GM18505 (cell line): ENCODE measurements around the gene HOXB8.

Experiments used
- ATAC-seq: cut with Tn5 transposase; IDR thresholded peaks from one replicate; pipeline ENCODE4 v1.9.1; 2021; ENCODE audit not compliant: unreplicated experiment
- POLR2A ChIP-seq: IDR thresholded peaks from 4 replicates; pipeline ENCODE4 v1.6.1; 2011; ENCODE audit warnings: borderline replicate concordance; ENCODE audit not compliant: insufficient read depth, insufficient read length; ENCODE audit errors: extremely low read depth

The HOXB8 gene

GRCh38 chr17:48589831-48590606 is 25.1 kb downstream of the HOXB8 start, which contains the start of gene HOXB3:
HOXB3 (minus strand) TSS chr17:48590241; CDS start chr17:48552474, 37,767 bp downstream.
- TF ChIP-seq POLR2A: no peak
- no peak for ATAC-seq

DNA sequence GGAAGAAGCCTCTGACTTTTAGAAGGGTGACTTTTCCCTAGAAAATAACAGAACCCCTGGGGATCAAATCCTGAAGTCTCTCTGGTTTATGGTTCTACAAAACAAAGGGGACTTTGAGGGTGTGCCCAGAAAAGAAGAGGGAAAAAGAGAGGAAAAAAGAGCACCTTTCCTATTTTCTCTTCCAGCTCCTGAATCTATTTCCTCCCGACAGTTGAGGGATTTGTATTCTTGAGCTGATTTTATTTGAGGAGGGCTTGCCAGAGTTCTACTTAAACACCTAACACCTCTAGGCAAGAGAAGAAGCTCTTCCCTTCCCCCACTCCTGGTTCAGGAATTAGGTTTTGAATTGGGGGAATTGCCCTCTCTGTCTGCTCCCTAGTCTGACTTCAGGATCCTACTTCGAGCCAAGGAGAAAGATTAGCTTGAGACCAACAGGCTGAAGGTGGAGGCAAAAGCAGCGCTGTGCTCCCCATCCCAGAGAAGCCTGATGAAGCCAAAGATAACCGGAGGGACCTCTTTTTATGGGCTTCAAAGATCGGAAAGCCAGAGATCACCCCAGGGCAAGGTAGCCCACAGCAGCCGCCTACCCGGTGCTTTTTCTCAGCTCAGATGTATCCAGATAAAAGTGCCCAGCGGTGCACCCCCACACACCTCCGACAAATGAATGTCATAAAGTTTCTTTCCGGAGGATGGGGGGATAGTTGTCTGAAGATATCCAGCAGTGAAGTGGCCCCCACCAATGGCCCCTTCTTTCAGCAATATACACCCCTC is 25.8 kb downstream of the HOXB8 start:
- no peak for TF ChIP-seq POLR2A
- no peak for ATAC-seq

GRCh38 chr17:48588528-48588927 is 26.6 kb downstream of the HOXB8 start:
- no peak for TF ChIP-seq POLR2A
- no peak for ATAC-seq

- no peak for ATAC-seq
- TF ChIP-seq POLR2A: no peak
Observed at GRCh38 chr17:48588074-48588415, 27.0 kb downstream of the HOXB8 start.

GRCh38 chr17:48587276-48588073 is 27.6 kb downstream of the HOXB8 start:
- no peak for ATAC-seq
- TF ChIP-seq POLR2A: no peak

DNA sequence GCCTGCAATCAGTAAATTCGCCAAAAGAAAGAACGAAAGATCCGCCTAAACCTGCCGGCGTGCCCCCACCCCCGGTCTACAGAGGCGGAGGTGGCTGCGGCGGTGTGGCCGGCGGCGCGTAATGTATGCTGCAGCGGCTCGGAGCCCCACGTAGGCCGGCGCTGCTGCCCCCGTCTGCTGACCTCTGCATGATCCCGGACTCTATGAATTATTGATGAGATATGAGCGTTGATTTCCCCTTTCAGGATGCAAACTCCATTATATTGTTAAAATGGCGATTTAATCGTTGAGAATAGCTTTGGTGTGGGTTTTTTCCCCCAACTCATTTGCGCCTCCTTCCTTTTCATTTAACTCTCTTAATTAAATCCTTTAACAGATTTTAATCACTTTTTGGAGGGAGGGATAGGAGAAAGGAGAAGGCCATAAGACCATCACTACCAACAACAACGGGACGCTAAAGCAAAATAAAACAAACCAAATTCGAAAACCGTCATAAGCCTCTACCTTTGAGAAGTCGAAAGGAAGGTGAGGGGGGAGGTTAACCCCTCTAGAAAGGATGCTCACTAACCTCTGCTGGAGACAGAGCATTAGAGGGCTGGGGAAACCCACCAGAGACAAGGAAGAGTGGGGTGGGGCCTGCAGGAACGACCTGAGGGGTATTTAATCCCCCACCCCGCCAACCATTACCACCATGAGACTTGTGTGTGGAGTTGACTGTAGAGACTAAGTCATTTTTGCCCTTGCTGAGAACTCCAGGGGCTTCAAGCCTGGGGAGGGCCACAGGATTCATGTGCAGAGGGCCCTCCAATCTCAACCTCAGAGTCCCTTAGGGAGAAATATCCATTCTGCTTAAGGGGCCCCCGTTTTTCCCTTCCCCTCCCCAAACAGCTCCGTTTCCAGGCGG is 28.5 kb downstream of the HOXB8 start:
- no peak for ATAC-seq
- TF ChIP-seq POLR2A: no peak

DNA sequence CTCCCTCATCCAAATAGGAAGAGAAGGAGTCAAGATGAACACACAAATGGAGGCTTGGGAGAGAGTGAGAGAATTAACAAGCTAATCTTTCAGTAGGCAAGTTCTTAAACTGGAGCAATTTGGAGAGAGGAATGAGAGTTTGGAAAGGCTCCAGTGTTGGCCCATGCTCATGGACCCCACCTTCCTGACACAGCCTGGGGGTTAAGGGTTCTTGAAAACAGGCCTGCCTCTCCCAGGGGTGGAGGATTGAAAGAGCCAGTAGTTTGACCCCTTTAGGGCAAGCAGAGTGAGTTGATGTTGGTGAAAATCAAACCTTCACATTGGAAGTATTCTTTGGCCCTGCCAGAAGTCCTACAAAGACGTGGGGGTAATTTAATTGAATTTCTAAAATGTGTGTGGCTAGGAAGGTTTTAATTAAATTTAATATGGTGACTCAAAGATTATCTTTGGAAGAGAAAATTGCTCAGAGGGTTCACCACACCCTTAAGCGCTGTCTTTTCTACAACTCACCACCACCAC is 30.8 kb downstream of the HOXB8 start:
- TF ChIP-seq POLR2A: no peak
- no peak for ATAC-seq

DNA sequence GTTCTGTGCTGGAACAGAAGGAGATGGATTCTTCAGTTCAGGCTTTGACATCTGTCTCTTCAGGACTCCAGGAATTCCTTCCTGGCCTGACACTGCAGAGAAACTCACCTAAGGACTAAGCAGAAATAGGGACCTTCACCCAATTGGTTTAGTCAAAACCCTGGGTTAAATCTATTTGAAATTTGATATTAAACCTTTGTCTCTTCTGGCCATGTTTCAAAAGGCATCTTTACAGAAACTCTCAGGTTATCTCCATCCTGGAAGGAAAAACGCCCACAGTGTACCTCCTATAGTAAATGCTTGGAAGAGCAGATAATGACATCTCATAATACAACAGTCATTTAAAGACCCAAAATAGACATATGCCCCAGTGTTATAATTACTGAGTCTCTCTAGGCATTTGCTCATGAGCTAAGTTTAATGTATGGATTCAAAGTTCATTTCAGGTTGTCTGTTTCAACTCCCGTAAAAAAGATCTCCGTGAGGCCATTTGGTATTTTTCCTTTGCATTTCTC is 31.3 kb downstream of the HOXB8 start:
- no peak for TF ChIP-seq POLR2A
- no peak for ATAC-seq

GRCh38 chr17:48582750-48583069 is 32.4 kb downstream of the HOXB8 start:
- ATAC-seq: no peak
- TF ChIP-seq POLR2A: no peak

- ATAC-seq: no peak
- TF ChIP-seq POLR2A: no peak
Observed at GRCh38 chr17:48579760-48580554, 35.1 kb downstream of the HOXB8 start.

DNA sequence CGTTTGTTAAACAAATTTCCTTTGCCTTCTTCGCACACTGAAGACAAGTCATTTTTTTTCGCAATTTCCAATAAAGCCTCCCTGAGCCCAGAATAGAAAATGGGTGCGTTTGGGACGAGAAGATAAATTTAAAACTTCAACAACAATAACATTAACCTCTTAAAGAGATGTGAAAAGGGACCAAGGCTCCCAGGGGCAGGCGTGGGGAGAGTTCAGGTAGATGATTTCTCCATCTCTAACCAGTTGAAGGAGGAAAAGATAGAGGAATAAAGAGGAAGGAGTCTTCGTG is 35.7 kb downstream of the HOXB8 start:
- TF ChIP-seq POLR2A: no peak
- ATAC-seq: no peak
